Fibroblast of lung (primary cell): ENCODE measurements around the gene GLOD5. TPM values are rescaled to one million over a fixed set of nuclear protein-coding genes. Genes with fewer than 3 reads are reported as not detected.

Experiments used
- DNase-seq, 2 donors: peaks; one replicate each; pipeline versions ENCODE4 v3.0.0 to v3.0.0-alpha.2; 2010; ENCODE audit warnings: low read depth in 2 of 2
- H2AFZ ChIP-seq: 2 replicates; pipeline ENCODE4 v1.5.1; 2012; ENCODE audit warnings: low read length, control low read depth, inconsistent platforms
- H3K27ac ChIP-seq: 2 replicates; pipeline ENCODE4 v1.5.1; 2011; ENCODE audit warnings: low read length, control low read depth; ENCODE audit not compliant: insufficient read depth
- H3K27me3 ChIP-seq: 2 replicates; pipeline ENCODE4 v1.5.1; 2011; ENCODE audit warnings: mild to moderate bottlenecking, low read length; ENCODE audit not compliant: control insufficient read depth, insufficient read depth
- H3K36me3 ChIP-seq: 2 replicates; pipeline ENCODE4 v1.5.1; 2011; ENCODE audit warnings: low read length; ENCODE audit not compliant: control insufficient read depth, insufficient read depth
- H3K4me1 ChIP-seq: 2 replicates; pipeline ENCODE4 v1.5.1; 2011; ENCODE audit warnings: low read length; ENCODE audit not compliant: control insufficient read depth, insufficient read depth; ENCODE audit errors: extremely low read depth
- H3K4me2 ChIP-seq: 2 replicates; pipeline ENCODE4 v1.5.1; 2011; ENCODE audit warnings: low read length, control low read depth; ENCODE audit not compliant: insufficient read depth; ENCODE audit errors: extremely low read depth
- H3K4me3 ChIP-seq, 4 experiments: fragments of 200-600 bp in 1 of 4; sonication (generic) in 1 of 4; replicated peaks in 1 of 4; 2 replicates each; pipeline ENCODE4 v1.5.1; 2011 to 2016; ENCODE audit warnings: low read length in 4 of 4, low read depth in 3 of 4, mild to moderate bottlenecking in 3 of 4, control low read depth in 2 of 4, inconsistent platforms in 1 of 4, mixed read lengths in 1 of 4; ENCODE audit not compliant: insufficient read depth in 1 of 4; ENCODE audit errors: control extremely low read depth in 1 of 4
- H3K79me2 ChIP-seq: 2 replicates; pipeline ENCODE4 v1.5.1; 2012; ENCODE audit warnings: mild to moderate bottlenecking, low read length, inconsistent platforms; ENCODE audit not compliant: control insufficient read depth, insufficient read depth
- H3K9ac ChIP-seq: 2 replicates; pipeline ENCODE4 v1.5.1; 2011; ENCODE audit warnings: mild to moderate bottlenecking, low read length, control low read depth; ENCODE audit not compliant: insufficient read depth
- H3K9me3 ChIP-seq: 2 replicates; pipeline ENCODE4 v1.5.1; 2012; ENCODE audit warnings: low read depth, low read length; ENCODE audit not compliant: control insufficient read depth, insufficient read depth
- H4K20me1 ChIP-seq: 2 replicates; pipeline ENCODE4 v1.5.1; 2011; ENCODE audit warnings: low read length; ENCODE audit not compliant: control insufficient read depth, insufficient read depth; ENCODE audit errors: extremely low read depth
- EZH2 ChIP-seq: IDR thresholded peaks from 2 replicates; pipeline ENCODE4 v1.5.1; 2012; ENCODE audit warnings: low read length, control low read depth, mild to moderate bottlenecking; ENCODE audit errors: missing control alignments
- polyA plus RNA-seq, 2 donors: library from polyadenylated mRNA; depleted of rRNA in 1 of 2; stranded (reverse) in 1 of 2; unstranded in 1 of 2; fragments of >200 nt; gene quantifications; 2 replicates each; pipeline ENCODE4 v1.2.1, GENCODE V29; 2011 to 2012; ENCODE audit warnings: missing spikeins in 1 of 2
- total RNA-seq: library from RNA; depleted of rRNA; stranded (reverse); fragments of >200 nt; gene quantifications from 2 replicates; pipeline ENCODE4 v1.2.1, GENCODE V29; 2014
- TF ChIP-seq, protein P1 (sequence below), 2 donors: IDR thresholded peaks in 1 of 2; conservative IDR thresholded peaks in 1 of 2; 1 replicate in 1 of 2; 2 replicates in 1 of 2; pipeline ENCODE4 v1.5.1; 2011 to 2012; ENCODE audit warnings: low read length in 2 of 2, control low read depth in 1 of 2, inconsistent platforms in 1 of 2, low read depth in 1 of 2, mild to moderate bottlenecking in 1 of 2

The GLOD5 gene
- total and polyA plus RNA-seq, 2 donors (not counting 1 experiment from before 2014, with no cell fraction given) = not detected

DNA sequence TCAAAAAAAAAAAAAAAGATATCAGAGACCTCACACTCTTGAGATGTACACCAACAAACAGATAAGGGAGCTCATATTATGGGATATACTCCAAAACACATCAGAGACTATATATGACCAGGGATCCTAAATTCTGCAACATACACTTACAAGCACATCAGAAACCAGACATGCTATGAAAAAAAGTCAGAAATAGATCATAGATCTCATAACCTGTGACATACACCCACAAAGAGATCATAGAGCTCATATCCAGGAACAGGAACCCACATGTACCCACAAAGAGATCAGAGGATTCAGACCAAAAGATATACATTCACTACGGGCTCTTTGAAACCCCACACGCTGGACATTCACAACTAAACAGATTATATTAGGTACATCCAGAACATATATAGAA lies 35.0 kb upstream of the GLOD5 start:
- H4K20me1 ChIP-seq = no peaks in the 10 kb centered on the region
- no peaks in the 10 kb centered on the region for H3K4me1 ChIP-seq
- H3K9me3 ChIP-seq = no peaks in the 10 kb centered on the region
- no peaks in the 10 kb centered on the region for H3K27me3 ChIP-seq
- no peak overlapping the region for H3K27ac ChIP-seq
- H3K4me2 ChIP-seq = no peak overlapping the region
- no peak overlapping the region for H3K4me3 ChIP-seq
- no peaks in the 10 kb centered on the region for H3K79me2 ChIP-seq
- no peak overlapping the region for H3K9ac ChIP-seq
- H3K36me3 ChIP-seq = no peaks in the 10 kb centered on the region
- DNase-seq = no peak
- no peak overlapping the region for H2AFZ ChIP-seq
- TF ChIP-seq, protein P1, sequence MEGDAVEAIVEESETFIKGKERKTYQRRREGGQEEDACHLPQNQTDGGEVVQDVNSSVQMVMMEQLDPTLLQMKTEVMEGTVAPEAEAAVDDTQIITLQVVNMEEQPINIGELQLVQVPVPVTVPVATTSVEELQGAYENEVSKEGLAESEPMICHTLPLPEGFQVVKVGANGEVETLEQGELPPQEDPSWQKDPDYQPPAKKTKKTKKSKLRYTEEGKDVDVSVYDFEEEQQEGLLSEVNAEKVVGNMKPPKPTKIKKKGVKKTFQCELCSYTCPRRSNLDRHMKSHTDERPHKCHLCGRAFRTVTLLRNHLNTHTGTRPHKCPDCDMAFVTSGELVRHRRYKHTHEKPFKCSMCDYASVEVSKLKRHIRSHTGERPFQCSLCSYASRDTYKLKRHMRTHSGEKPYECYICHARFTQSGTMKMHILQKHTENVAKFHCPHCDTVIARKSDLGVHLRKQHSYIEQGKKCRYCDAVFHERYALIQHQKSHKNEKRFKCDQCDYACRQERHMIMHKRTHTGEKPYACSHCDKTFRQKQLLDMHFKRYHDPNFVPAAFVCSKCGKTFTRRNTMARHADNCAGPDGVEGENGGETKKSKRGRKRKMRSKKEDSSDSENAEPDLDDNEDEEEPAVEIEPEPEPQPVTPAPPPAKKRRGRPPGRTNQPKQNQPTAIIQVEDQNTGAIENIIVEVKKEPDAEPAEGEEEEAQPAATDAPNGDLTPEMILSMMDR (conservative IDR thresholded peaks at IDR 0.05 in 1 of 2, IDR thresholded peaks at IDR 0.05 in 1 of 2; ENCODE audit: low read depth in 1 of 2, low read length in 2 of 2) = no peak
- TF ChIP-seq EZH2 = no peak

DNA sequence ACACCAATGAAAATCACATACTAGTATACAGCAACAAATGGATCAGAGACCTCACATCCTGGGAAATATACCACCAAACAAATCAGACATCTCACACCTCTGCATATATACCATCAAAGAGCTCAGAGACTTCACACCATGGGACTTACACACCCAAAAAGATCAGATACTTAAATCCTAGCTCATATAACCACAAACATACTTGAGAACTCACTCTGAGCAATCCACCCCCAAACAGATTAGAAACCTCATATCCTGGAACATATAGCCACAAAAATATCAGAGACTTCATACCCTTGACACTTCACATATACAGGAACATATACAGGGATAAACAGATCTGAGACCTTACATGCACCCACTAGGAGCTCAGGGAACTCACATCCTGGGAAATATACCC lies 32.9 kb upstream of the GLOD5 start:
- H2AFZ ChIP-seq = no peak overlapping the region
- H3K27me3 ChIP-seq = no peaks in the 10 kb centered on the region
- H3K4me3 ChIP-seq = no peak overlapping the region
- no peak overlapping the region for H3K27ac ChIP-seq
- H3K9me3 ChIP-seq = no peaks in the 10 kb centered on the region
- H3K36me3 ChIP-seq = no peaks in the 10 kb centered on the region
- H3K9ac ChIP-seq = no peak overlapping the region
- no peaks in the 10 kb centered on the region for H4K20me1 ChIP-seq
- no peak overlapping the region for H3K4me2 ChIP-seq
- DNase-seq = no peak
- TF ChIP-seq, protein P1 (conservative IDR thresholded peaks at IDR 0.05 in 1 of 2, IDR thresholded peaks at IDR 0.05 in 1 of 2; ENCODE audit: low read depth in 1 of 2, low read length in 2 of 2) = no peak
- TF ChIP-seq EZH2 = no peak
- H3K4me1 ChIP-seq = no peaks in the 10 kb centered on the region
- no peaks in the 10 kb centered on the region for H3K79me2 ChIP-seq

GRCh38 chrX:48736303-48736702 lies 25.2 kb upstream of the GLOD5 start:
- Histone ChIP-seq H2AFZ (peak overlapping the region; percentile 50), H3K27ac (no peak overlapping the region), H3K4me1 (no peaks in the 10 kb centered on the region), H3K9me3 (no peaks in the 10 kb centered on the region), H3K36me3 (no peaks in the 10 kb centered on the region), H3K4me3 (peak overlapping the region in 2 of 4 experiments; percentile 59 to 63), H3K9ac (no peak overlapping the region), H3K4me2 (peak overlapping the region; percentile 57), H3K27me3 (no peaks in the 10 kb centered on the region), H3K79me2 (no peaks in the 10 kb centered on the region), H4K20me1 (no peaks in the 10 kb centered on the region)
- no peak for DNase-seq
- TF ChIP-seq, protein P1 (conservative IDR thresholded peaks at IDR 0.05 in 1 of 2, IDR thresholded peaks at IDR 0.05 in 1 of 2; ENCODE audit: low read depth in 1 of 2, low read length in 2 of 2) = no peak
- no peak for TF ChIP-seq EZH2
